Activated CD4-positive, alpha-beta T cell treated with anti-CD3 and anti-CD28 coated beads for 36 hours (primary cell): ENCODE results near the gene LTBP1. TPM values are rescaled to one million over a fixed set of nuclear protein-coding genes. Genes with fewer than 3 reads are reported as not detected.
A peak's percentile ranks its signal among the peaks of the same experiment; 100 is the strongest.

Experiments used
- ATAC-seq: fragments of 200-7000 bp; cut with Tn5 transposase; one replicate; pipeline ENCODE4 v1.10.0; 2021; ENCODE audit warnings: mild to moderate bottlenecking, moderate library complexity
- CTCF ChIA-PET: fragments of 350-600 bp; sonication (Branson Sonifier 250); formaldehyde crosslinking; loops from one replicate; lab custom pipeline; 2021; ENCODE audit warnings: antibody characterized with exemption; lab: Charles Lee
- POLR2A ChIA-PET: fragments of 350-600 bp; sonication (Branson Sonifier 250); formaldehyde crosslinking; loops from one replicate; lab custom pipeline; 2021; ENCODE audit warnings: antibody characterized with exemption, inconsistent platforms; lab: Charles Lee
- DNase-seq: peaks from one replicate; pipeline ENCODE4 v3.0.0-alpha.2; 2020
- H3K27ac Mint-ChIP-seq: one replicate; pipeline ENCODE4 v1.8.0; 2021; ENCODE audit warnings: mixed read lengths
- H3K27me3 Mint-ChIP-seq: one replicate; pipeline ENCODE4 v1.8.0; 2021; ENCODE audit warnings: mixed read lengths
- H3K36me3 Mint-ChIP-seq: one replicate; pipeline ENCODE4 v1.8.0; 2021; ENCODE audit warnings: low read depth, mixed read lengths
- H3K4me1 Mint-ChIP-seq: one replicate; pipeline ENCODE4 v1.8.0; 2021; ENCODE audit warnings: mixed read lengths
- H3K4me3 Mint-ChIP-seq: one replicate; pipeline ENCODE4 v1.8.0; 2021; ENCODE audit warnings: mild to moderate bottlenecking, moderate library complexity, mixed read lengths
- H3K9me3 Mint-ChIP-seq: one replicate; pipeline ENCODE4 v1.8.0; 2021; ENCODE audit warnings: low read depth, mixed read lengths
- intact Hi-C, 2 experiments: fragments of 100-400 bp; cut with DNase I in 1 of 2; cut with micrococcal nuclease in 1 of 2; formaldehyde crosslinking; loops; one replicate each; pipeline versions ENCODE4 v1.14.2 to v1.15.1; 2022 to 2024; cut with DNase I, micrococcal nuclease
- total RNA-seq, 2 experiments: library from RNA; stranded (reverse); gene quantifications; one replicate each; pipeline ENCODE4 v1.2.3, GENCODE V29; 2021

The LTBP1 gene
- total RNA-seq, 2 experiments from 2014 or later = 0.14 to 0.26 TPM

DNA sequence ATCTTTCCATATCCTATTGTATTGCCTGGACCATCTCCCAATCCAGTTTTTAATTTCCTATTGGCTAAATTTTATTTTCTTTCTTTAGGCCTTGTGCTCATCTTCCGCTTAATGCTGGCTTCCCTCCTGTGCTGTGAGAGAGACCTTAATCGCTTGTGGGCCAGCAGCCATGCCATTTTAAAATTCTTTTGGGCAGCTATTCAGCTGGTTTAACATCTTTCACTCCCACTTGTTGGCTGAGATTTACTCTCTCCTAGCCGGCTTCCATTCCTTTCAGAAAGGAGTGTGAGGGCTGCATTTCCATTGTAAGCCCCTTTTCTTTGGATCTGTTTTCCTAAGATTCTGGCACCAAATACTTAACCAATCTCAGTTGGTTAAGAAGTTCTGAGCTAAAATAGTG lies 388.8 kb downstream of the LTBP1 start:
- CTCF ChIA-PET = no interaction called here
- Mint-ChIP-seq H3K27me3 (peaks cover 22% of the 10 kb centered on the region), H3K4me1 (peaks cover 4% of the 10 kb centered on the region), H3K9me3 (no peaks in the 10 kb centered on the region), H3K4me3 (no peak overlapping the region), H3K27ac (no peak overlapping the region), H3K36me3 (no peaks in the 10 kb centered on the region)
- intact Hi-C loops = no loop called here
- DNase-seq = no peak
- POLR2A ChIA-PET = no interaction called here
- no peak for ATAC-seq

- POLR2A ChIA-PET = no interaction called here
- Mint-ChIP-seq H3K27ac (no peak overlapping the region), H3K9me3 (no peaks in the 10 kb centered on the region), H3K4me1 (peaks cover 4% of the 10 kb centered on the region), H3K36me3 (no peaks in the 10 kb centered on the region), H3K27me3 (peaks cover 22% of the 10 kb centered on the region), H3K4me3 (no peak overlapping the region)
- CTCF ChIA-PET = no interaction called here
- intact Hi-C loops = no loop called here
- ATAC-seq (peak; percentile 49), DNase-seq (no peak)
These were observed 389.4 kb downstream of the LTBP1 start for GRCh38 chr2:33336036-33336625.

DNA sequence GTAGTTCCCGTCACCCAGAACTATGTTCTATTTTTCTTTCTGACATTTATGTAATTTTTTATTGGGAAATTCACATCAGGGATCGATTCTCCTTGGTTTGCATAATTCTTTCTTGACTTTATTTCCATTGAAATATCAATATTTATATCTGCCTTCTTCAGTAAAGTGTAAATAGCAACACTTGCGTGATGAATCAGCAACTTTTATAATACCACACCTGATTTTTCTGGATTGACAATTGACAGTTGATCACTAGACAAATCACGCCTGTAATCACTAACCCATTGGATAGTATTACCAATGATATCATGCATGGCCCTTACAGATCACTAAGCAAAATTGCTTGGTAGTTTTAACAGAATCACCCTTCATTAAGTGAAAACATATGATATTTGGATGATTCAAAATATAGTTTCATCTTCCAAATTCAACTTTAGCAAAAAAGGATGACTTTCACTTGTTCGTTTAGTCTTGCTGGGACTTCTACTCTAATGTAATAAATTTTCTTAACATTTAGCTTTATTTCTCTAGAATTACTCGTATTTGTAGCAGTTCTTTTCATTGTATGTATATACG lies 390.7 kb downstream of the LTBP1 start:
- H3K4me3 Mint-ChIP-seq = no peak overlapping the region
- no peaks in the 10 kb centered on the region for H3K36me3 Mint-ChIP-seq
- POLR2A ChIA-PET = no interaction called here
- H3K27me3 Mint-ChIP-seq = peaks cover 20% of the 10 kb centered on the region
- no peaks in the 10 kb centered on the region for H3K9me3 Mint-ChIP-seq
- DNase-seq = no peak
- intact Hi-C loops = no loop called here
- CTCF ChIA-PET = no interaction called here
- ATAC-seq = no peak
- H3K27ac Mint-ChIP-seq = no peak overlapping the region
- H3K4me1 Mint-ChIP-seq = peaks cover 4% of the 10 kb centered on the region

GRCh38 chr2:33337981-33338380 lies 391.2 kb downstream of the LTBP1 start:
- Mint-ChIP-seq H3K27me3 (peaks cover 18% of the 10 kb centered on the region), H3K36me3 (no peaks in the 10 kb centered on the region), H3K4me3 (no peak overlapping the region), H3K27ac (no peak overlapping the region), H3K9me3 (no peaks in the 10 kb centered on the region), H3K4me1 (peaks cover 4% of the 10 kb centered on the region)
- ChIA-PET CTCF (no interaction called here), POLR2A (no interaction called here)
- ATAC-seq (no peak), DNase-seq (no peak)
- intact Hi-C loops = no loop called here

GRCh38 chr2:33339269-33339668 lies 392.5 kb downstream of the LTBP1 start:
- CTCF ChIA-PET = no interaction called here
- H3K9me3 Mint-ChIP-seq = no peaks in the 10 kb centered on the region

DNA sequence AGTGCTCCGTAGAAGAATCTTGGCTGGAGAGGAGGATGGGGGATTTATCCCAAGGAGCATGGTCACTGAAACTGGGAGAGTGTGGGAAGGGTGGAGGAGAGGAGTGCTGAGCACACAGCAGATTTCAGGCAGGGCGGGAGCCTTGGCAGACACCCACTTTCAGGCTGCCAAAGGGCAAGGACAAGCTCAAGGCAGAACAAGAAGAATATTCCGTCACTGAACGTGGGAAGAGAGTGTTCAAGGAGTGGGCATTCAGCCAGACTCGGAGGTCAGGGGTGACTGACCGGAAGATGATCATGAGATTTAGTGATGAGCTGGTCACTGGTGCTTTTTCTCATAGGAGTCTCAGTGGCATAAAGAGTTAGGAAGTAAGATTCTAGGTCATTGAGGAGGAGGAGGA lies 393.5 kb downstream of the LTBP1 start:
- Mint-ChIP-seq H3K27me3 (peaks cover 10% of the 10 kb centered on the region), H3K27ac (no peak overlapping the region), H3K4me3 (no peak overlapping the region), H3K36me3 (no peaks in the 10 kb centered on the region), H3K4me1 (peaks cover 16% of the 10 kb centered on the region), H3K9me3 (no peaks in the 10 kb centered on the region)
- no peak for DNase-seq
- intact Hi-C loops = no loop called here
- ATAC-seq = no peak
- POLR2A ChIA-PET = no interaction called here
- CTCF ChIA-PET = interaction anchor here (0.7 kb wide), 1 partner anchor 31 kb away, joined by 4 read pairs; no protein-coding TSS in a partner anchor

More at GRCh38 chr2:33339269-33339668, 392.5 kb downstream of the LTBP1 start:
- DNase-seq (no peak), ATAC-seq (no peak)
- Mint-ChIP-seq H3K27me3 (peaks cover 11% of the 10 kb centered on the region), H3K4me3 (no peak overlapping the region), H3K27ac (no peak overlapping the region), H3K4me1 (peaks cover 9% of the 10 kb centered on the region), H3K36me3 (no peaks in the 10 kb centered on the region)
- intact Hi-C loops = no loop called here
- POLR2A ChIA-PET = no interaction called here

GRCh38 chr2:33342171-33342570 lies 395.4 kb downstream of the LTBP1 start:
- Mint-ChIP-seq H3K36me3 (no peaks in the 10 kb centered on the region), H3K27me3 (peaks cover 6% of the 10 kb centered on the region), H3K4me1 (peaks cover 12% of the 10 kb centered on the region), H3K4me3 (no peak overlapping the region), H3K9me3 (no peaks in the 10 kb centered on the region), H3K27ac (no peak overlapping the region)
- ChIA-PET POLR2A (no interaction called here), CTCF (no interaction called here)
- DNase-seq (no peak), ATAC-seq (no peak)
- intact Hi-C loops = no loop called here

GRCh38 chr2:33342705-33343104 lies 396.0 kb downstream of the LTBP1 start:
- ATAC-seq (no peak), DNase-seq (no peak)
- Mint-ChIP-seq H3K36me3 (no peaks in the 10 kb centered on the region), H3K27me3 (peaks cover 5% of the 10 kb centered on the region), H3K27ac (no peak overlapping the region), H3K4me3 (no peak overlapping the region), H3K4me1 (peaks cover 12% of the 10 kb centered on the region), H3K9me3 (no peaks in the 10 kb centered on the region)
- intact Hi-C loops = no loop called here
- CTCF ChIA-PET = no interaction called here
- POLR2A ChIA-PET = no interaction called here

GRCh38 chr2:33343387-33343895 lies 396.7 kb downstream of the LTBP1 start:
- Mint-ChIP-seq H3K4me3 (no peak overlapping the region), H3K27ac (no peak overlapping the region), H3K27me3 (peaks cover 5% of the 10 kb centered on the region), H3K9me3 (no peaks in the 10 kb centered on the region), H3K36me3 (no peaks in the 10 kb centered on the region), H3K4me1 (peaks cover 12% of the 10 kb centered on the region)
- DNase-seq = no peak
- CTCF ChIA-PET = no interaction called here
- intact Hi-C loops = no loop called here
- ATAC-seq = no peak
- POLR2A ChIA-PET = no interaction called here

DNA sequence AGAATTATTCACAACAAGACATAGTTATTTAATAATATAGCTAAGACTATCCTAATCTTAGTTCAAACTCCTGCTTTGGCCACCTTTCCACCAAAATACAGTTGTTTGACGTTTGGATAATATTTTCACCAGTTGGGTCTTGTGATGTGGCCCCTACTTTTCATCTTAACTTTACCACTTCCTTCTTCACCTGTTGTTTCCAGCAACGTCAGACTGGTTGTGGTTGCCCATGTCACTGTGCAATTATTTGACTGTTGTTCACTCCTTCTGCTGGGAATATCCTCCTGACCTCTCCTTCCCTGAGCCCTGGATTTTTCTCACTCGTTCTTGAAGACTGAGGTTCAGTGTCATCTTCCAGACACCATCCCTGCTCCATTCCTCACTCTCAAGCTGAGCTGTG lies 397.5 kb downstream of the LTBP1 start:
- POLR2A ChIA-PET = no interaction called here
- Mint-ChIP-seq H3K27me3 (peaks cover 5% of the 10 kb centered on the region), H3K27ac (no peak overlapping the region)

GRCh38 chr2:33347856-33348255 lies 401.1 kb downstream of the LTBP1 start:
- intact Hi-C loops = no loop called here
- Mint-ChIP-seq H3K4me1 (peaks cover 12% of the 10 kb centered on the region), H3K27ac (no peak overlapping the region), H3K36me3 (no peaks in the 10 kb centered on the region), H3K27me3 (peaks cover 3% of the 10 kb centered on the region), H3K9me3 (no peaks in the 10 kb centered on the region), H3K4me3 (no peak overlapping the region)
- no peak for ATAC-seq
- ChIA-PET CTCF (no interaction called here), POLR2A (no interaction called here)
- DNase-seq = no peak

More for the DNA sequence above, 397.5 kb downstream of the LTBP1 start:
- intact Hi-C loops = no loop called here
- CTCF ChIA-PET = no interaction called here
- H3K4me3 Mint-ChIP-seq = no peak overlapping the region
- ATAC-seq = no peak
- DNase-seq = no peak
- H3K4me1 Mint-ChIP-seq = peaks cover 12% of the 10 kb centered on the region
- no peaks in the 10 kb centered on the region for H3K9me3 Mint-ChIP-seq
- H3K36me3 Mint-ChIP-seq = no peaks in the 10 kb centered on the region

- Mint-ChIP-seq H3K4me3 (no peak overlapping the region), H3K27ac (no peak overlapping the region), H3K36me3 (no peaks in the 10 kb centered on the region), H3K4me1 (no peaks in the 10 kb centered on the region), H3K9me3 (peaks cover 4% of the 10 kb centered on the region), H3K27me3 (peaks cover 3% of the 10 kb centered on the region)
- ATAC-seq = no peak
- intact Hi-C loops = no loop called here
- POLR2A ChIA-PET = no interaction called here
- CTCF ChIA-PET = interaction anchor here (1.0 kb wide), 1 partner anchor 17 kb away, joined by 3 read pairs; no protein-coding TSS in a partner anchor
- no peak for DNase-seq
These were observed 403.9 kb downstream of the LTBP1 start for GRCh38 chr2:33350632-33351031.
